GM23338 (cell line): Measurements from ENCODE around the gene PSD4. TPM values are rescaled to one million over a fixed set of nuclear protein-coding genes. Genes with fewer than 3 reads are reported as not detected.

Source experiments
- ATAC-seq: fragments of 200-7000 bp; cut with Tn5 transposase; 3 replicates; pipeline ENCODE4 v1.9.1; 2020
- DNase-seq: peaks from one replicate; pipeline ENCODE4 v3.0.0-alpha.2; 2015; ENCODE audit warnings: low spot score
- H2AFZ ChIP-seq: fragments of 200-600 bp; sonication (generic); 2 replicates; pipeline ENCODE4 v1.8.0; 2016; ENCODE audit warnings: antibody characterized with exemption, mild to moderate bottlenecking, moderate library complexity
- H3F3A ChIP-seq: fragments of 200-600 bp; sonication (generic); replicated peaks from 2 replicates; pipeline ENCODE4 v1.8.0; 2017; ENCODE audit warnings: antibody characterized with exemption, mixed run types, low read depth
- H3K27ac ChIP-seq: fragments of 200-600 bp; sonication (generic); 2 replicates; pipeline ENCODE4 v1.6.1; 2016; ENCODE audit warnings: low read depth
- H3K27me3 ChIP-seq: fragments of 200-600 bp; sonication (generic); 2 replicates; pipeline ENCODE4 v1.8.0; 2016; ENCODE audit warnings: mild to moderate bottlenecking, mixed run types, moderate library complexity; ENCODE audit not compliant: insufficient read depth
- H3K36me3 ChIP-seq: fragments of 200-600 bp; sonication (generic); 2 replicates; pipeline ENCODE4 v1.8.0; 2016; ENCODE audit warnings: mild to moderate bottlenecking; ENCODE audit not compliant: insufficient read depth
- H3K4me1 ChIP-seq: fragments of 200-600 bp; sonication (generic); 2 replicates; pipeline ENCODE4 v1.8.0; 2016; ENCODE audit warnings: mild to moderate bottlenecking, moderate library complexity; ENCODE audit not compliant: insufficient read depth
- H3K4me2 ChIP-seq: fragments of 200-600 bp; sonication (generic); 2 replicates; pipeline ENCODE4 v1.7.1; 2017; ENCODE audit warnings: mixed run types
- H3K4me3 ChIP-seq: fragments of 200-600 bp; sonication (generic); 2 replicates; pipeline ENCODE4 v1.6.1; 2016; ENCODE audit warnings: mixed run types
- H3K79me2 ChIP-seq: fragments of 200-600 bp; sonication (generic); replicated peaks from 2 replicates; pipeline ENCODE4 v1.8.0; 2017; ENCODE audit warnings: mild to moderate bottlenecking; ENCODE audit not compliant: insufficient read depth
- H3K9me2 ChIP-seq: fragments of 200-600 bp; sonication (generic); 2 replicates; pipeline ENCODE4 v1.8.0; 2017; ENCODE audit not compliant: insufficient read depth
- H4K20me1 ChIP-seq: fragments of 200-600 bp; sonication (generic); replicated peaks from 2 replicates; pipeline ENCODE4 v1.8.0; 2017; ENCODE audit warnings: mild to moderate bottlenecking; ENCODE audit not compliant: insufficient read depth
- H3K27ac Mint-ChIP-seq: 2 replicates; pipeline ENCODE4 v1.8.0; 2020; ENCODE audit warnings: inconsistent platforms, mild to moderate bottlenecking, moderate library complexity, mixed read lengths
- H3K27me3 Mint-ChIP-seq: 3 replicates; pipeline ENCODE4 v1.8.0; 2022; ENCODE audit warnings: low read depth, mild to moderate bottlenecking, moderate library complexity, mixed read lengths, inconsistent platforms; ENCODE audit not compliant: insufficient read depth, poor library complexity
- H3K36me3 Mint-ChIP-seq: 3 replicates; pipeline ENCODE4 v1.8.0; 2021; ENCODE audit warnings: low read depth, mild to moderate bottlenecking, inconsistent platforms, moderate library complexity, mixed read lengths
- H3K4me1 Mint-ChIP-seq: 3 replicates; pipeline ENCODE4 v1.8.0; 2020; ENCODE audit warnings: mild to moderate bottlenecking, inconsistent platforms, mixed read lengths
- H3K4me3 Mint-ChIP-seq: 3 replicates; pipeline ENCODE4 v1.8.0; 2021; ENCODE audit warnings: moderate library complexity, mild to moderate bottlenecking, inconsistent platforms, mixed read lengths
- H3K9me3 Mint-ChIP-seq: 3 replicates; pipeline ENCODE4 v1.8.0; 2020; ENCODE audit warnings: moderate library complexity, mild to moderate bottlenecking, inconsistent platforms, mixed read lengths
- CREB1 ChIP-seq: fragments of 250-450 bp; sonication (Bioruptor Pico); IDR thresholded peaks from 2 replicates; pipeline ENCODE4 v1.5.0; 2020; ENCODE audit warnings: low read depth, mild to moderate bottlenecking, moderate library complexity
- EZH2 ChIP-seq: fragments of 200-600 bp; sonication (generic); IDR thresholded peaks from one replicate; pipeline ENCODE4 v1.8.0; 2017; ENCODE audit warnings: antibody characterized with exemption, mild to moderate bottlenecking, low read depth; ENCODE audit not compliant: unreplicated experiment
- EZH2phosphoT487 ChIP-seq: fragments of 200-600 bp; sonication (generic); IDR thresholded peaks from one replicate; pipeline ENCODE4 v1.8.1; 2018; ENCODE audit warnings: antibody characterized with exemption; ENCODE audit not compliant: unreplicated experiment
- NANOG ChIP-seq: IDR thresholded peaks from 2 replicates; pipeline ENCODE4 v1.6.1; 2016; ENCODE audit warnings: antibody characterized with exemption, borderline replicate concordance
- POLR2AphosphoS5 ChIP-seq: IDR thresholded peaks from 2 replicates; pipeline ENCODE4 v1.6.1; 2016; ENCODE audit warnings: antibody characterized with exemption, low read depth
- STAT1 ChIP-seq: IDR thresholded peaks from one replicate; pipeline ENCODE4 v1.6.1; 2016; ENCODE audit warnings: antibody characterized with exemption; ENCODE audit not compliant: unreplicated experiment
- ZNF114 ChIP-seq: fragments of 250-450 bp; sonication (Bioruptor Pico); IDR thresholded peaks from 2 replicates; pipeline ENCODE4 v1.5.0; 2020; ENCODE audit warnings: mild to moderate bottlenecking, moderate library complexity
- ZNF331 ChIP-seq: fragments of 250-450 bp; sonication (Bioruptor Pico); IDR thresholded peaks from 2 replicates; pipeline ENCODE4 v1.5.0; 2020; ENCODE audit warnings: low read depth, mild to moderate bottlenecking, moderate library complexity
- polyA plus RNA-seq: library from polyadenylated mRNA; unstranded; fragments of >200 nt; fragmentation: Nextera tagmentation; extraction: Ambion mirVana; gene quantifications from 2 replicates; pipeline ENCODE4 v1.2.1, GENCODE V29; 2016
- total RNA-seq: library from RNA; depleted of rRNA; stranded (reverse); fragments of >200 nt; shearing (Covaris generic); gene quantifications from 2 replicates; pipeline ENCODE4 v1.2.3, GENCODE V29; 2014
- TF ChIP-seq, protein P1 (sequence below): fragments of 250-450 bp; sonication (Bioruptor Pico); IDR thresholded peaks from 2 replicates; pipeline ENCODE4 v1.5.0; 2020; ENCODE audit warnings: mild to moderate bottlenecking, moderate library complexity
- TF ChIP-seq, protein P2 (sequence below): IDR thresholded peaks from one replicate; pipeline ENCODE4 v1.6.1; 2018; ENCODE audit warnings: antibody characterized with exemption; ENCODE audit not compliant: unreplicated experiment
- TF ChIP-seq, protein P3 (sequence below): IDR thresholded peaks from 2 replicates; pipeline ENCODE4 v1.6.1; 2016; ENCODE audit warnings: antibody characterized with exemption

The PSD4 gene
- total and polyA plus RNA-seq, 2 experiments from 2014 or later = 0.06 to 0.66 TPM

DNA sequence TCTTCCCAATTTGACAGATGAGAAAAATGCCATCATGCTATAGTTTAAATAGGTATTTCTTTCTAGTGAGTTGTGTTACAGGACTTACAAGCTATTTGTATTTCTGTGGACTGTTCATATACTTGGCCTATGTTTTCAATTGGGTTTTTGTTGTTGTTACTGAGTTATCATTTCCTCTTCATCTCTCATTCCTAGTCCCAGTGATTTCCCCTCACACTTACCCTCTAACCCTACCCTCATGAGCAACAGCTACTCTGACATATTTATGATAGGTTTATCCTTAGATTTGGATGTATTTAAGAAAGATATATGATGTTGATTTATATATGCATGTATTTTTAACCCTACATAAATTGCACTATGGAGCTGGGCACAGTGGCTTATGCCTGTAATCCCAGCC, 10.9 kb upstream of the PSD4 start (continued):
- TF ChIP-seq ZNF331 (CRISPR knock-in tag) (no peak), POLR2AphosphoS5 (no peak), EZH2 (no peak), NANOG (no peak), ZNF114 (CRISPR knock-in tag) (no peak)
- TF ChIP-seq, protein P1, sequence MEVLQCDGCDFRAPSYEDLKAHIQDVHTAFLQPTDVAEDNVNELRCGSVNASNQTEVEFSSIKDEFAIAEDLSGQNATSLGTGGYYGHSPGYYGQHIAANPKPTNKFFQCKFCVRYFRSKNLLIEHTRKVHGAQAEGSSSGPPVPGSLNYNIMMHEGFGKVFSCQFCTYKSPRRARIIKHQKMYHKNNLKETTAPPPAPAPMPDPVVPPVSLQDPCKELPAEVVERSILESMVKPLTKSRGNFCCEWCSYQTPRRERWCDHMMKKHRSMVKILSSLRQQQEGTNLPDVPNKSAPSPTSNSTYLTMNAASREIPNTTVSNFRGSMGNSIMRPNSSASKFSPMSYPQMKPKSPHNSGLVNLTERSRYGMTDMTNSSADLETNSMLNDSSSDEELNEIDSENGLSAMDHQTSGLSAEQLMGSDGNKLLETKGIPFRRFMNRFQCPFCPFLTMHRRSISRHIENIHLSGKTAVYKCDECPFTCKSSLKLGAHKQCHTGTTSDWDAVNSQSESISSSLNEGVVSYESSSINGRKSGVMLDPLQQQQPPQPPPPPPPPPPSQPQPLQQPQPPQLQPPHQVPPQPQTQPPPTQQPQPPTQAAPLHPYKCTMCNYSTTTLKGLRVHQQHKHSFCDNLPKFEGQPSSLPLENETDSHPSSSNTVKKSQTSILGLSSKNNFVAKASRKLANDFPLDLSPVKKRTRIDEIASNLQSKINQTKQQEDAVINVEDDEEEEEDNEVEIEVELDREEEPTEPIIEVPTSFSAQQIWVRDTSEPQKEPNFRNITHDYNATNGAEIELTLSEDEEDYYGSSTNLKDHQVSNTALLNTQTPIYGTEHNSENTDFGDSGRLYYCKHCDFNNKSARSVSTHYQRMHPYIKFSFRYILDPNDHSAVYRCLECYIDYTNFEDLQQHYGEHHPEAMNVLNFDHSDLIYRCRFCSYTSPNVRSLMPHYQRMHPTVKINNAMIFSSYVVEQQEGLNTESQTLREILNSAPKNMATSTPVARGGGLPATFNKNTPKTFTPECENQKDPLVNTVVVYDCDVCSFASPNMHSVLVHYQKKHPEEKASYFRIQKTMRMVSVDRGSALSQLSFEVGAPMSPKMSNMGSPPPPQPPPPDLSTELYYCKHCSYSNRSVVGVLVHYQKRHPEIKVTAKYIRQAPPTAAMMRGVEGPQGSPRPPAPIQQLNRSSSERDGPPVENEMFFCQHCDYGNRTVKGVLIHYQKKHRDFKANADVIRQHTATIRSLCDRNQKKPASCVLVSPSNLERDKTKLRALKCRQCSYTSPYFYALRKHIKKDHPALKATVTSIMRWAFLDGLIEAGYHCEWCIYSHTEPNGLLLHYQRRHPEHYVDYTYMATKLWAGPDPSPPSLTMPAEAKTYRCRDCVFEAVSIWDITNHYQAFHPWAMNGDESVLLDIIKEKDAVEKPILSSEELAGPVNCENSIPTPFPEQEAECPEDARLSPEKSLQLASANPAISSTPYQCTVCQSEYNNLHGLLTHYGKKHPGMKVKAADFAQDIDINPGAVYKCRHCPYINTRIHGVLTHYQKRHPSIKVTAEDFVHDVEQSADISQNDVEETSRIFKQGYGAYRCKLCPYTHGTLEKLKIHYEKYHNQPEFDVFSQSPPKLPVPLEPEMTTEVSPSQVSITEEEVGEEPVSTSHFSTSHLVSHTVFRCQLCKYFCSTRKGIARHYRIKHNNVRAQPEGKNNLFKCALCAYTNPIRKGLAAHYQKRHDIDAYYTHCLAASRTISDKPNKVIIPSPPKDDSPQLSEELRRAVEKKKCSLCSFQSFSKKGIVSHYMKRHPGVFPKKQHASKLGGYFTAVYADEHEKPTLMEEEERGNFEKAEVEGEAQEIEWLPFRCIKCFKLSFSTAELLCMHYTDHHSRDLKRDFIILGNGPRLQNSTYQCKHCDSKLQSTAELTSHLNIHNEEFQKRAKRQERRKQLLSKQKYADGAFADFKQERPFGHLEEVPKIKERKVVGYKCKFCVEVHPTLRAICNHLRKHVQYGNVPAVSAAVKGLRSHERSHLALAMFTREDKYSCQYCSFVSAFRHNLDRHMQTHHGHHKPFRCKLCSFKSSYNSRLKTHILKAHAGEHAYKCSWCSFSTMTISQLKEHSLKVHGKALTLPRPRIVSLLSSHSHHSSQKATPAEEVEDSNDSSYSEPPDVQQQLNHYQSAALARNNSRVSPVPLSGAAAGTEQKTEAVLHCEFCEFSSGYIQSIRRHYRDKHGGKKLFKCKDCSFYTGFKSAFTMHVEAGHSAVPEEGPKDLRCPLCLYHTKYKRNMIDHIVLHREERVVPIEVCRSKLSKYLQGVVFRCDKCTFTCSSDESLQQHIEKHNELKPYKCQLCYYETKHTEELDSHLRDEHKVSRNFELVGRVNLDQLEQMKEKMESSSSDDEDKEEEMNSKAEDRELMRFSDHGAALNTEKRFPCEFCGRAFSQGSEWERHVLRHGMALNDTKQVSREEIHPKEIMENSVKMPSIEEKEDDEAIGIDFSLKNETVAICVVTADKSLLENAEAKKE = no peak

DNA sequence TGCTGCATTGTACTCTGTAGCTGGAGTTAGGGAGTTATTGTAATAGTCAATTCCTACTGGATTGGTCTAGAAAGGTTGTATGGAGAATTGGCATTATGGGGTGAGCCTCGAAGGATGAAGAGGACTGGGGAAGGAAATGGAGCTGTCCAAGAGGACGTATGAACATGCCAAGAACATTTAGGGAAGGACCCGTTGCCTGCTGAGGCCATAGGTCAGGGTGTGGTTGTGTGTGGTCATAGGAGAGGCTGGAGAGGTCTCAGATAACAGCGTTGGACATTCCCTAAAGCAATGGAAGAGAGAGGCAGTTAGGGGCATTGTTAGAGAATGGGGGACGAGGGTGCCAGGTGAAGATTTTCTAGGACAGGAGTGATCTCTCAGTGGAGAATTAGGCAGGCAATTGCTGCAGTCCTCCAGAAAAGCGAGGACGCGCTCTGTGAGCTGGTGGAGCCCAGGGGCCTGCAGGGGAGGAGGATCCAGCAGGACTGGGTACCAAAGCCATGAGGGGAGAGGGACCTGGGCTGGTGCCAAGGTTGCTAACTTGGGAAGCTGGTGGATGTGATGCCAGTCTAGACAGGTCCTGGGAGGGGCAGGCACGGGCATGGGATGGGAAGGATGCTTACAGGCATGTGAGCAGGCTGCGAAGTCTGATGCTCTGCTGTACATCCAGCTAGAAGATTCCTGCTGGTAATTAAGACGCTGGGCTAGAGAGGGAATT, 9.4 kb upstream of the PSD4 start:
- Mint-ChIP-seq H3K27me3 (peaks cover 10% of the 10 kb centered on the region), H3K27ac (no peak overlapping the region), H3K36me3 (no peaks in the 10 kb centered on the region), H3K4me3 (no peak overlapping the region), H3K9me3 (no peaks in the 10 kb centered on the region), H3K4me1 (peaks cover 16% of the 10 kb centered on the region)
- H3F3A ChIP-seq = no peaks in the 10 kb centered on the region
- H2AFZ ChIP-seq = no peak overlapping the region
- H3K27me3 ChIP-seq = peaks cover 3% of the 10 kb centered on the region; the same call in 1 of the 2 replicates
- H4K20me1 ChIP-seq = no peaks in the 10 kb centered on the region
- H3K27ac ChIP-seq = no peak overlapping the region
- H3K9me2 ChIP-seq = no peaks in the 10 kb centered on the region
- no peak overlapping the region for H3K4me3 ChIP-seq
- peaks cover 4% of the 10 kb centered on the region; the same call in 1 of the 2 replicates for H3K4me1 ChIP-seq
- no peak overlapping the region for H3K4me2 ChIP-seq
- H3K36me3 ChIP-seq = no peaks in the 10 kb centered on the region
- ATAC-seq = no peak
- no peak for DNase-seq
- no peaks in the 10 kb centered on the region for H3K79me2 ChIP-seq
- TF ChIP-seq EZH2phosphoT487 (no peak), CREB1 (CRISPR knock-in tag) (no peak), STAT1 (no peak), POLR2AphosphoS5 (no peak), ZNF114 (CRISPR knock-in tag) (no peak), EZH2 (no peak)
- TF ChIP-seq, protein P2, sequence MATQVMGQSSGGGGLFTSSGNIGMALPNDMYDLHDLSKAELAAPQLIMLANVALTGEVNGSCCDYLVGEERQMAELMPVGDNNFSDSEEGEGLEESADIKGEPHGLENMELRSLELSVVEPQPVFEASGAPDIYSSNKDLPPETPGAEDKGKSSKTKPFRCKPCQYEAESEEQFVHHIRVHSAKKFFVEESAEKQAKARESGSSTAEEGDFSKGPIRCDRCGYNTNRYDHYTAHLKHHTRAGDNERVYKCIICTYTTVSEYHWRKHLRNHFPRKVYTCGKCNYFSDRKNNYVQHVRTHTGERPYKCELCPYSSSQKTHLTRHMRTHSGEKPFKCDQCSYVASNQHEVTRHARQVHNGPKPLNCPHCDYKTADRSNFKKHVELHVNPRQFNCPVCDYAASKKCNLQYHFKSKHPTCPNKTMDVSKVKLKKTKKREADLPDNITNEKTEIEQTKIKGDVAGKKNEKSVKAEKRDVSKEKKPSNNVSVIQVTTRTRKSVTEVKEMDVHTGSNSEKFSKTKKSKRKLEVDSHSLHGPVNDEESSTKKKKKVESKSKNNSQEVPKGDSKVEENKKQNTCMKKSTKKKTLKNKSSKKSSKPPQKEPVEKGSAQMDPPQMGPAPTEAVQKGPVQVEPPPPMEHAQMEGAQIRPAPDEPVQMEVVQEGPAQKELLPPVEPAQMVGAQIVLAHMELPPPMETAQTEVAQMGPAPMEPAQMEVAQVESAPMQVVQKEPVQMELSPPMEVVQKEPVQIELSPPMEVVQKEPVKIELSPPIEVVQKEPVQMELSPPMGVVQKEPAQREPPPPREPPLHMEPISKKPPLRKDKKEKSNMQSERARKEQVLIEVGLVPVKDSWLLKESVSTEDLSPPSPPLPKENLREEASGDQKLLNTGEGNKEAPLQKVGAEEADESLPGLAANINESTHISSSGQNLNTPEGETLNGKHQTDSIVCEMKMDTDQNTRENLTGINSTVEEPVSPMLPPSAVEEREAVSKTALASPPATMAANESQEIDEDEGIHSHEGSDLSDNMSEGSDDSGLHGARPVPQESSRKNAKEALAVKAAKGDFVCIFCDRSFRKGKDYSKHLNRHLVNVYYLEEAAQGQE = no peak
- TF ChIP-seq, protein P3, sequence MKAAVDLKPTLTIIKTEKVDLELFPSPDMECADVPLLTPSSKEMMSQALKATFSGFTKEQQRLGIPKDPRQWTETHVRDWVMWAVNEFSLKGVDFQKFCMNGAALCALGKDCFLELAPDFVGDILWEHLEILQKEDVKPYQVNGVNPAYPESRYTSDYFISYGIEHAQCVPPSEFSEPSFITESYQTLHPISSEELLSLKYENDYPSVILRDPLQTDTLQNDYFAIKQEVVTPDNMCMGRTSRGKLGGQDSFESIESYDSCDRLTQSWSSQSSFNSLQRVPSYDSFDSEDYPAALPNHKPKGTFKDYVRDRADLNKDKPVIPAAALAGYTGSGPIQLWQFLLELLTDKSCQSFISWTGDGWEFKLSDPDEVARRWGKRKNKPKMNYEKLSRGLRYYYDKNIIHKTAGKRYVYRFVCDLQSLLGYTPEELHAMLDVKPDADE = no peak
